Kidney (tissue), 14 donors: ENCODE data around the gene SPDYE6. TPM values are rescaled to one million over a fixed set of nuclear protein-coding genes. Genes with fewer than 3 reads are reported as not detected.

Experiments used
- DNase-seq, 5 donors: peaks; one replicate each; pipeline ENCODE4 v3.0.0-alpha.2; 2013 to 2020
- FAIRE-seq: peaks from 2 replicates; lab custom pipeline; 2012; peaks lifted over from hg19 to GRCh38; lab: Jason Lieb, UNC
- H3K27ac ChIP-seq, 2 donors: one replicate each; pipeline ENCODE4 v1.7.0; 2013; ENCODE audit warnings: low read depth in 2 of 2, low read length in 2 of 2, inconsistent platforms in 1 of 2
- H3K27me3 ChIP-seq: one replicate; pipeline ENCODE4 v1.7.1; 2013; ENCODE audit warnings: low read length, inconsistent platforms; ENCODE audit not compliant: control insufficient read depth, insufficient read depth
- H3K36me3 ChIP-seq, 3 donors: one replicate each; pipeline versions ENCODE4 v1.7.0 to v1.7.1; 2013; ENCODE audit warnings: low read length in 3 of 3, control low read depth in 1 of 3, inconsistent platforms in 1 of 3; ENCODE audit not compliant: insufficient read depth in 3 of 3, control insufficient read depth in 2 of 3
- H3K4me1 ChIP-seq, 3 donors: one replicate each; pipeline versions ENCODE4 v1.7.0 to v1.7.1; 2013; ENCODE audit warnings: low read length in 3 of 3, inconsistent platforms in 1 of 3, low read depth in 1 of 3; ENCODE audit not compliant: control insufficient read depth in 2 of 3, insufficient read depth in 2 of 3
- H3K4me3 ChIP-seq, 3 donors: one replicate each; pipeline versions ENCODE4 v1.7.0 to v1.8.1; 2013; ENCODE audit warnings: low read length in 3 of 3, control low read depth in 1 of 3, inconsistent platforms in 1 of 3
- H3K9ac ChIP-seq, 3 donors: one replicate each; pipeline versions ENCODE4 v1.7.0 to v1.7.1; 2013; ENCODE audit warnings: low read length in 3 of 3, control low read depth in 1 of 3, inconsistent platforms in 1 of 3
- H3K9me3 ChIP-seq, 3 donors: one replicate each; pipeline versions ENCODE4 v1.7.0 to v1.7.1; 2013; ENCODE audit warnings: low read length in 3 of 3, control low read depth in 1 of 3, inconsistent platforms in 1 of 3; ENCODE audit not compliant: control insufficient read depth in 2 of 3, insufficient read depth in 1 of 3
- CTCF ChIP-seq: IDR thresholded peaks from 3 replicates; pipeline ENCODE4 v1.5.1; 2012; ENCODE audit warnings: mild to moderate bottlenecking, moderate library complexity, borderline replicate concordance; ENCODE audit not compliant: insufficient read depth; ENCODE audit errors: extremely low read depth
- intact Hi-C: fragments of 100-400 bp; cut with DNase I; formaldehyde crosslinking; loops from one replicate; pipeline ENCODE4 v1.11.1; 2022
- polyA plus RNA-seq: library from polyadenylated mRNA; stranded (reverse); fragments of 350-450 nt; fragmentation: Illumina TruSeq; extraction: RNeasy Lipid Tissue Mini Kit (QIAGEN cat#74804); gene quantifications from one replicate; pipeline ENCODE4 v1.2.3, GENCODE V29; 2014; ENCODE audit warnings: low read depth, low replicate concordance; ENCODE audit not compliant: insufficient read depth
- total RNA-seq: library from RNA; stranded (reverse); fragmentation: NEBNext Ultra II Directional; extraction: Animal tissue kit (Norgen Biotek cat#: 25700); gene quantifications from one replicate; pipeline ENCODE4 v1.2.1, GENCODE V29; 2021
- donor health status: control.
- donor health status: control.
- donor health status: control.
- donor health status: control.
- donor health status: control.
- donor health status: DM: yes; HTN: yes; CAD: no.
- donor health status: Normal renal cell carcinoma (clear cell type).

SPDYE6 gene
- total and polyA plus RNA-seq, 2 donors from 2014 or later = not detected

- Histone ChIP-seq H3K4me1 (peaks cover 0 to 6% (median 0%) of the 10 kb centered on the region in 3 donors), H3K27me3 (no peaks in the 10 kb centered on the region), H3K36me3 (no peaks in the 10 kb centered on the region), H3K9me3 (no peaks in the 10 kb centered on the region), H3K9ac (no peak overlapping the region), H3K4me3 (no peak overlapping the region), H3K27ac (no peak overlapping the region)
- intact Hi-C loops = no loop called here
- FAIRE-seq (no peak), DNase-seq (no peak)
- TF ChIP-seq CTCF = no peak
These were observed 35.5 kb downstream of the SPDYE6 start for GRCh38 chr7:102320601-102321350.

- Histone ChIP-seq H3K9ac (no peak overlapping the region), H3K27me3 (no peaks in the 10 kb centered on the region), H3K4me3 (no peak overlapping the region), H3K9me3 (no peaks in the 10 kb centered on the region), H3K27ac (no peak overlapping the region), H3K36me3 (no peaks in the 10 kb centered on the region), H3K4me1 (peaks cover 0 to 6% (median 0%) of the 10 kb centered on the region in 3 donors)
- no peak for FAIRE-seq
- intact Hi-C loops = no loop called here
- no peak for DNase-seq
- TF ChIP-seq CTCF = no peak
These were observed 36.1 kb downstream of the SPDYE6 start for GRCh38 chr7:102320181-102320580.

- intact Hi-C loops = no loop called here
- FAIRE-seq = no peak
- Histone ChIP-seq H3K27me3 (no peaks in the 10 kb centered on the region), H3K27ac (no peak overlapping the region), H3K36me3 (no peaks in the 10 kb centered on the region), H3K9ac (no peak overlapping the region), H3K4me3 (no peak overlapping the region), H3K4me1 (peaks cover 0 to 6% (median 0%) of the 10 kb centered on the region in 3 donors), H3K9me3 (no peaks in the 10 kb centered on the region)
- no peak for DNase-seq
- TF ChIP-seq CTCF = no peak
These were observed 36.6 kb downstream of the SPDYE6 start for GRCh38 chr7:102319671-102320070.
